Psoas muscle (tissue), 8 donors: Measurements from ENCODE around the gene TGIF2. TPM values are rescaled to one million over a fixed set of nuclear protein-coding genes. Genes with fewer than 3 reads are reported as not detected.
"Not testable (repeated sequence)": the region's sequence is repeated elsewhere in the genome, so short reads cannot be mapped to it uniquely, and the experiment has no call there.

Experiments
- ATAC-seq, 4 donors: fragments of 200-7000 bp; cut with Tn5 transposase; one replicate each; pipeline ENCODE4 v1.9.1; 2020; ENCODE audit warnings: moderate library complexity in 3 of 4, mild to moderate bottlenecking in 2 of 4
- DNase-seq, 2 donors: peaks; one replicate each; pipeline ENCODE4 v3.0.0-alpha.2; 2020
- H3K27ac ChIP-seq: fragments of 200-600 bp; one replicate; pipeline ENCODE4 v1.8.0; 2022
- H3K27me3 ChIP-seq, 3 donors: fragments of 200-600 bp in 1 of 3; one replicate each; pipeline versions ENCODE4 v1.6.1 to v1.8.0; 2013 to 2022; ENCODE audit warnings: low read length in 2 of 3, mild to moderate bottlenecking in 2 of 3, moderate library complexity in 1 of 3; ENCODE audit not compliant: insufficient read depth in 3 of 3
- H3K36me3 ChIP-seq, 2 donors: fragments of 200-600 bp in 1 of 2; one replicate each; pipeline versions ENCODE4 v1.6.1 to v1.8.0; 2013 to 2022; ENCODE audit warnings: low read depth in 1 of 2, mild to moderate bottlenecking in 1 of 2, moderate library complexity in 1 of 2; ENCODE audit not compliant: insufficient read depth in 1 of 2
- H3K4me1 ChIP-seq: fragments of 200-600 bp; one replicate; pipeline ENCODE4 v1.8.0; 2022
- H3K4me3 ChIP-seq: fragments of 200-600 bp; one replicate; pipeline ENCODE4 v1.8.0; 2022; ENCODE audit warnings: mild to moderate bottlenecking
- H3K9me3 ChIP-seq: fragments of 200-600 bp; one replicate; pipeline ENCODE4 v1.8.0; 2022
- CTCF ChIP-seq: fragments of 200-600 bp; IDR thresholded peaks from one replicate; pipeline ENCODE4 v1.8.0; 2022; ENCODE audit warnings: antibody characterized with exemption
- WGBS, 3 donors: extraction: QIAGEN DNeasy Blood & Tissue Kit; methylation state at CpG; one replicate each; pipeline versions ENCODE4 v1.1.6 to v1.1.7; 2013; 5-methylcytosine and 5-hydroxymethylcytosine counted together
- intact Hi-C, 2 donors: fragments of 100-400 bp; cut with DNase I; formaldehyde crosslinking; loops; one replicate each; pipeline versions ENCODE4 v1.11.0 to v1.14.2; 2022
- polyA plus RNA-seq, 3 donors: library from polyadenylated mRNA; stranded (reverse); fragments of 200-250 nt; gene quantifications; one replicate each; pipeline ENCODE4 v1.2.3, GENCODE V29; 2013
- total RNA-seq, 4 donors: library from RNA; stranded (reverse); fragmentation: NEBNext Ultra II Directional in 2 of 4; extraction: Animal tissue kit (Norgen Biotek cat#: 25700) in 2 of 4; gene quantifications; one replicate each; pipeline versions ENCODE4 v1.2.1 to v1.2.4, GENCODE V29; 2021 to 2023
- donor health status: healthy with polysubstance abuse.
- donor health status: DM: no; HTN: no; CAD: no; lungs with moderate emphysema.
- donor health status: Bipolar disorder and iron deficiency.
- donor health status: healthy.
- donor health status: DM: yes; HTN: yes; CAD: no.
- donor health status: DM: no; HTN: no; CAD: no.
- donor health status: DM: no; HTN: no; CAD: no.
- donor health status: DM: yes; HTN: yes; CAD: no.

The TGIF2 gene
- total and polyA plus RNA-seq, 7 donors, result 1.1 to 2.8 (median 1.7) TPM

GRCh38 chr20:36607586-36608387, 34.4 kb downstream of the TGIF2 start:
- Histone ChIP-seq H3K27me3 (no peaks in the 10 kb centered on the region), H3K4me3 (peak overlapping the region; percentile 88), H3K9me3 (no peaks in the 10 kb centered on the region), H3K27ac (peak overlapping the region; percentile 92), H3K4me1 (peaks cover 16% of the 10 kb centered on the region), H3K36me3 (peaks cover 15 to 54% of the 10 kb centered on the region in 2 donors)
- 78 to 86% (median 83%) methylated on average over 7 of the region's 7 CpGs for WGBS, 3 donors
- ATAC-seq, result no peak
- intact Hi-C loops, result loop anchor here (10.0 kb wide), 3 partner anchors 123 to 147 kb away; no protein-coding TSS in a partner anchor
- no peak for TF ChIP-seq CTCF
- no peak for DNase-seq

GRCh38 chr20:36608388-36608728, 35.0 kb downstream of the TGIF2 start:
- not testable (repeated sequence) for H3K27ac ChIP-seq, H3K27me3 ChIP-seq, DNase-seq, ATAC-seq, H3K9me3 ChIP-seq
- H3K36me3 ChIP-seq, result peaks cover 19 to 60% of the 10 kb centered on the region in 2 donors
- WGBS, 3 donors, result 84 to 88% (median 86%) methylated on average over 6 of the region's 6 CpGs
- H3K4me1 ChIP-seq, result peaks cover 16% of the 10 kb centered on the region
- intact Hi-C loops, result loop anchor here (10.0 kb wide), 3 partner anchors 124 to 146 kb away; no protein-coding TSS in a partner anchor
- H3K4me3 ChIP-seq, result peak overlapping the region; percentile 88

- Histone ChIP-seq H3K4me1 (peaks cover 18% of the 10 kb centered on the region), H3K9me3 (no peaks in the 10 kb centered on the region), H3K4me3 (no peak overlapping the region), H3K27ac (no peak overlapping the region), H3K27me3 (no peaks in the 10 kb centered on the region), H3K36me3 (peaks cover 20 to 86% of the 10 kb centered on the region in 2 donors)
- intact Hi-C loops, result no loop called here
- ATAC-seq (no peak), DNase-seq (no peak)
- no peak for TF ChIP-seq CTCF
- WGBS, 3 donors, result 77 to 84% (median 82%) methylated on average over 5 of the region's 5 CpGs
Measured at GRCh38 chr20:36611625-36612024, 38.2 kb downstream of the TGIF2 start.

GRCh38 chr20:36613974-36614373, 40.6 kb downstream of the TGIF2 start:
- no peak overlapping the region for H3K4me3 ChIP-seq
- peaks cover 20 to 69% of the 10 kb centered on the region in 2 donors for H3K36me3 ChIP-seq
- DNase-seq (no peak), ATAC-seq (peak in 2 of 4 donors; percentile 30 to 32)
- H3K4me1 ChIP-seq, result peaks cover 3% of the 10 kb centered on the region
- no peaks in the 10 kb centered on the region for H3K27me3 ChIP-seq
- 58 to 65% (median 60%) methylated on average over 3 of the region's 3 CpGs for WGBS, 3 donors
- intact Hi-C loops, result no loop called here
- H3K27ac ChIP-seq, result no peak overlapping the region
- TF ChIP-seq CTCF, result no peak
- H3K9me3 ChIP-seq, result no peaks in the 10 kb centered on the region

- peak in 1 of 4 donors; percentile 16 for ATAC-seq
- intact Hi-C loops, result no loop called here
- TF ChIP-seq CTCF, result no peak
Measured at GRCh38 chr20:36614781-36615557, 41.6 kb downstream of the TGIF2 start.

More at GRCh38 chr20:36614781-36615557, 41.6 kb downstream of the TGIF2 start:
- Histone ChIP-seq H3K4me1 (peaks cover 3% of the 10 kb centered on the region), H3K4me3 (no peak overlapping the region), H3K27me3 (no peaks in the 10 kb centered on the region), H3K27ac (no peak overlapping the region), H3K36me3 (peaks cover 15 to 60% of the 10 kb centered on the region in 2 donors), H3K9me3 (no peaks in the 10 kb centered on the region)
- 83 to 87% (median 86%) methylated on average over 14 of the region's 14 CpGs for WGBS, 3 donors
- no peak for DNase-seq
